HG03439 (cell line): ENCODE data around the gene SERTAD2.
A peak's percentile ranks its signal among the peaks of the same experiment; 100 is the strongest.

Experiments
- ATAC-seq: cut with Tn5 transposase; IDR thresholded peaks from one replicate; pipeline ENCODE4 v1.9.1; 2021; ENCODE audit warnings: mild to moderate bottlenecking, moderate library complexity; ENCODE audit not compliant: unreplicated experiment

The SERTAD2 gene

GRCh38 chr2:64610316-64610855 lies 43.3 kb downstream of the SERTAD2 start:
- ATAC-seq: no peak

- ATAC-seq: no peak
Observed at GRCh38 chr2:64609942-64610281, 43.8 kb downstream of the SERTAD2 start.

- peak; percentile 47 for ATAC-seq
Observed at GRCh38 chr2:64609227-64609941, 44.3 kb downstream of the SERTAD2 start.

- ATAC-seq: no peak
Observed at GRCh38 chr2:64608867-64609226, 44.9 kb downstream of the SERTAD2 start.

- no peak for ATAC-seq
Observed at GRCh38 chr2:64607381-64608304, 46.1 kb downstream of the SERTAD2 start.

GRCh38 chr2:64606479-64607363 lies 47.0 kb downstream of the SERTAD2 start:
- peak; percentile 80 for ATAC-seq

GRCh38 chr2:64605991-64606478 lies 47.7 kb downstream of the SERTAD2 start:
- ATAC-seq: no peak

GRCh38 chr2:64605026-64605471 lies 48.7 kb downstream of the SERTAD2 start:
- no peak for ATAC-seq

GRCh38 chr2:64604155-64604554 lies 49.6 kb downstream of the SERTAD2 start:
- no peak for ATAC-seq

GRCh38 chr2:64602436-64602835 lies 51.3 kb downstream of the SERTAD2 start:
- ATAC-seq: no peak

GRCh38 chr2:64601785-64602391 lies 51.8 kb downstream of the SERTAD2 start:
- ATAC-seq: no peak

- no peak for ATAC-seq
Observed at GRCh38 chr2:64601034-64601754, 52.5 kb downstream of the SERTAD2 start.

- no peak for ATAC-seq
Observed at GRCh38 chr2:64599469-64599868, 54.2 kb downstream of the SERTAD2 start.

GRCh38 chr2:64598226-64598625 lies 55.5 kb downstream of the SERTAD2 start:
- no peak for ATAC-seq

GRCh38 chr2:64595397-64596176 lies 58.1 kb downstream of the SERTAD2 start:
- no peak for ATAC-seq

- no peak for ATAC-seq
Observed at GRCh38 chr2:64594226-64594989, 59.3 kb downstream of the SERTAD2 start.

- no peak for ATAC-seq
Observed at GRCh38 chr2:64593035-64593655, 60.6 kb downstream of the SERTAD2 start.

GRCh38 chr2:64591188-64591587 lies 62.5 kb downstream of the SERTAD2 start:
- no peak for ATAC-seq
